ENCODE data around the gene LETM1. TPM values are rescaled to one million over a fixed set of nuclear protein-coding genes. Genes with fewer than 3 reads are reported as not detected.

LETM1 gene
- total and polyA plus RNA-seq, 2 experiments from 2014 or later = 23.3 to 68.9 TPM

- TF ChIP-seq ZNF462 (CRISPR knock-in tag; IDR thresholded peaks at IDR 0.05) (no peak), CREB1 (CRISPR knock-in tag; IDR thresholded peaks at IDR 0.05; ENCODE audit: low read depth) (no peak), ETS1 (IDR thresholded peaks at IDR 0.05) (no peak)
These were observed 72.0 kb downstream of the LETM1 start (continued) for GRCh38 chr4:1783970-1784369.

DNA sequence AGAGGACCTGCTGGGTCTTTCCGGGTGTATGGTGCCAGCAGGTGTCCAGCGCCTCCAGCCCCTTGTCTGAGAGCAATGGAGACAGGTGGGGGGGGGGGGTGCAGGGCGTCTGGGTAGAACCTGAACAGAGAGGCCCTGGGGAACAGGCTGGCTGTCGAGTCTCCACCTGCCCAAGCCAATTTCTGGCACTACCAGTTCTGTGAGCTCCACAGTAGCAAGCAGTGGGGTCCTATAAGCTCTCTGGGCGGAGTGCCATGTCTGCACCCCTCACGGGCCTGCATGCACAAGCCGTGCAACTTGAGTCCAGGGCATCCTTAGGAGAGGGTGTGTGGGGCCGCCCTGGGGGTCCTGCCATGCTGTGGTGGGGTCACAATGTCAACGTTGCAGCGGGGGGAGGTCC lies 72.9 kb downstream of the LETM1 start:
- H3K9me3 Mint-ChIP-seq = no peaks in the 10 kb centered on the region
- Histone ChIP-seq H3K36me3 (ENCODE audit: insufficient read depth) (no peaks in the 10 kb centered on the region), H3K4me2 (no peak overlapping the region), H3K27me3 (ENCODE audit: insufficient read depth) (no peaks in the 10 kb centered on the region), H3K4me1 (ENCODE audit: insufficient read depth) (peaks cover 6% of the 10 kb centered on the region; the same call in 1 of the 2 replicates), H3F3A (replicated peaks; ENCODE audit: low read depth) (0 out of 2 replicates have a peak, but pooled peaks cover 3% of the 10 kb centered on the region), H3K4me3 (no peak overlapping the region), H3K79me2 (replicated peaks; ENCODE audit: insufficient read depth) (no peaks in the 10 kb centered on the region), H3K27ac (ENCODE audit: low read depth) (no peak overlapping the region), H3K9me2 (ENCODE audit: insufficient read depth) (no peaks in the 10 kb centered on the region), H2AFZ (no peak overlapping the region), H4K20me1 (replicated peaks; ENCODE audit: insufficient read depth) (no peaks in the 10 kb centered on the region)
- TF ChIP-seq, protein P1, sequence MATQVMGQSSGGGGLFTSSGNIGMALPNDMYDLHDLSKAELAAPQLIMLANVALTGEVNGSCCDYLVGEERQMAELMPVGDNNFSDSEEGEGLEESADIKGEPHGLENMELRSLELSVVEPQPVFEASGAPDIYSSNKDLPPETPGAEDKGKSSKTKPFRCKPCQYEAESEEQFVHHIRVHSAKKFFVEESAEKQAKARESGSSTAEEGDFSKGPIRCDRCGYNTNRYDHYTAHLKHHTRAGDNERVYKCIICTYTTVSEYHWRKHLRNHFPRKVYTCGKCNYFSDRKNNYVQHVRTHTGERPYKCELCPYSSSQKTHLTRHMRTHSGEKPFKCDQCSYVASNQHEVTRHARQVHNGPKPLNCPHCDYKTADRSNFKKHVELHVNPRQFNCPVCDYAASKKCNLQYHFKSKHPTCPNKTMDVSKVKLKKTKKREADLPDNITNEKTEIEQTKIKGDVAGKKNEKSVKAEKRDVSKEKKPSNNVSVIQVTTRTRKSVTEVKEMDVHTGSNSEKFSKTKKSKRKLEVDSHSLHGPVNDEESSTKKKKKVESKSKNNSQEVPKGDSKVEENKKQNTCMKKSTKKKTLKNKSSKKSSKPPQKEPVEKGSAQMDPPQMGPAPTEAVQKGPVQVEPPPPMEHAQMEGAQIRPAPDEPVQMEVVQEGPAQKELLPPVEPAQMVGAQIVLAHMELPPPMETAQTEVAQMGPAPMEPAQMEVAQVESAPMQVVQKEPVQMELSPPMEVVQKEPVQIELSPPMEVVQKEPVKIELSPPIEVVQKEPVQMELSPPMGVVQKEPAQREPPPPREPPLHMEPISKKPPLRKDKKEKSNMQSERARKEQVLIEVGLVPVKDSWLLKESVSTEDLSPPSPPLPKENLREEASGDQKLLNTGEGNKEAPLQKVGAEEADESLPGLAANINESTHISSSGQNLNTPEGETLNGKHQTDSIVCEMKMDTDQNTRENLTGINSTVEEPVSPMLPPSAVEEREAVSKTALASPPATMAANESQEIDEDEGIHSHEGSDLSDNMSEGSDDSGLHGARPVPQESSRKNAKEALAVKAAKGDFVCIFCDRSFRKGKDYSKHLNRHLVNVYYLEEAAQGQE (IDR thresholded peaks at IDR 0.05; ENCODE audit: unreplicated experiment) = no peak
- TF ChIP-seq STAT1 (IDR thresholded peaks at IDR 0.05; ENCODE audit: unreplicated experiment) = no peak
- no peak for TF ChIP-seq EZH2 (IDR thresholded peaks at IDR 0.05; ENCODE audit: low read depth, unreplicated experiment)
- no peak for TF ChIP-seq ZNF114 (CRISPR knock-in tag; IDR thresholded peaks at IDR 0.05)
- H3K36me3 Mint-ChIP-seq (ENCODE audit: low read depth) = no peaks in the 10 kb centered on the region
- H3K4me1 Mint-ChIP-seq = peaks cover 7% of the 10 kb centered on the region; the same call in 1 of the 3 replicates
- ATAC-seq (no peak), DNase-seq (ENCODE audit: low spot score) (no peak)
- H3K27me3 Mint-ChIP-seq (ENCODE audit: insufficient read depth, low read depth, poor library complexity) = peaks cover 12% of the 10 kb centered on the region
- no peak overlapping the region for H3K27ac Mint-ChIP-seq
- no peak overlapping the region for H3K4me3 Mint-ChIP-seq

All from GM23338 (cell line).